ENCODE data around the gene SLC30A4.

The SLC30A4 gene

GRCh38 chr15:45456212-45457106 is 66.1 kb downstream of the SLC30A4 start:
- no peak for TF ChIP-seq CTCF (IDR thresholded peaks at IDR 0.05; ENCODE audit: borderline replicate concordance, insufficient read depth, low read depth, low read length)
- no peak overlapping the region for H3K4me3 ChIP-seq (ENCODE audit: low read depth, low read length)

- TF ChIP-seq CTCF (IDR thresholded peaks at IDR 0.05; ENCODE audit: borderline replicate concordance, insufficient read depth, low read depth, low read length) = no peak
- H3K4me3 ChIP-seq (ENCODE audit: low read depth, low read length) = no peak overlapping the region
Measured at GRCh38 chr15:45454814-45455213, 67.7 kb downstream of the SLC30A4 start.

- H3K4me3 ChIP-seq (ENCODE audit: low read depth, low read length) = no peak overlapping the region
- TF ChIP-seq CTCF (IDR thresholded peaks at IDR 0.05; ENCODE audit: borderline replicate concordance, insufficient read depth, low read depth, low read length) = no peak
Measured at GRCh38 chr15:45451265-45451664, 71.3 kb downstream of the SLC30A4 start.

GRCh38 chr15:45449916-45450867 is 72.4 kb downstream of the SLC30A4 start:
- TF ChIP-seq CTCF (IDR thresholded peaks at IDR 0.05; ENCODE audit: borderline replicate concordance, insufficient read depth, low read depth, low read length) = no peak
- H3K4me3 ChIP-seq (ENCODE audit: low read depth, low read length) = no peak overlapping the region

- H3K4me3 ChIP-seq (ENCODE audit: low read depth, low read length) = no peak overlapping the region
- no peak for TF ChIP-seq CTCF (IDR thresholded peaks at IDR 0.05; ENCODE audit: borderline replicate concordance, insufficient read depth, low read depth, low read length)
Measured at GRCh38 chr15:45449395-45449794, 73.2 kb downstream of the SLC30A4 start.

- no peak overlapping the region for H3K4me3 ChIP-seq (ENCODE audit: low read depth, low read length)
- TF ChIP-seq CTCF (IDR thresholded peaks at IDR 0.05; ENCODE audit: borderline replicate concordance, insufficient read depth, low read depth, low read length) = no peak
Measured at GRCh38 chr15:45448066-45448915, 74.3 kb downstream of the SLC30A4 start.

Measured in GM12875 (cell line).